Stimulated activated CD4-positive, alpha-beta T cell treated with anti-CD3 and anti-CD28 coated beads, Interleukin-12 subunit alpha, Interleukin-12 subunit beta, amount 100 ng/mL, for 24 hours (primary cell): Measurements from ENCODE around the gene PM20D1.
"Not testable (repeated sequence)": the region's sequence is repeated elsewhere in the genome, so short reads cannot be mapped to it uniquely, and the experiment has no call there.

ENCODE experiments used
- DNase-seq, 2 experiments: peaks; one replicate each; pipeline ENCODE4 v3.0.0-alpha.2; 2020; ENCODE audit warnings: low read depth in 2 of 2

Gene PM20D1

GRCh38 chr1:205849619-205850355, at the start of gene PM20D1:
TSS of gene PM20D1 (minus strand) at chr1:205850132. CDS start at chr1:205850072, 60 bp downstream.
- DNase-seq, result peak; percentile 52 to 61

GRCh38 chr1:205896351-205896750, 46.4 kb upstream of the PM20D1 start:
- DNase-seq, result no peak

- not testable (repeated sequence) for DNase-seq
Measured at GRCh38 chr1:205894119-205894518, 44.2 kb upstream of the PM20D1 start.

- DNase-seq, result not testable (repeated sequence)
Measured at GRCh38 chr1:205892175-205892574, 42.2 kb upstream of the PM20D1 start.

- DNase-seq, result not testable (repeated sequence)
Measured at GRCh38 chr1:205891481-205891880, 41.5 kb upstream of the PM20D1 start.

- DNase-seq, result not testable (repeated sequence)
Measured at GRCh38 chr1:205890631-205891030, 40.7 kb upstream of the PM20D1 start.

- not testable (repeated sequence) for DNase-seq
Measured at GRCh38 chr1:205889706-205890105, 39.8 kb upstream of the PM20D1 start.

- DNase-seq, result not testable (repeated sequence)
Measured at GRCh38 chr1:205889006-205889405, 39.1 kb upstream of the PM20D1 start.

- no peak for DNase-seq
Measured at GRCh38 chr1:205883792-205884191, 33.9 kb upstream of the PM20D1 start.

- no peak for DNase-seq
Measured at GRCh38 chr1:205880923-205881322, 31.0 kb upstream of the PM20D1 start.

- no peak for DNase-seq
Measured at GRCh38 chr1:205879974-205880373, 30.0 kb upstream of the PM20D1 start.

GRCh38 chr1:205878026-205878425, 28.1 kb upstream of the PM20D1 start:
- DNase-seq, result no peak

- DNase-seq, result not testable (repeated sequence)
Measured at GRCh38 chr1:205873148-205873547, 23.2 kb upstream of the PM20D1 start.

- no peak for DNase-seq
Measured at GRCh38 chr1:205870236-205870635, 20.3 kb upstream of the PM20D1 start.

- no peak for DNase-seq
Measured at GRCh38 chr1:205861540-205861939, 11.6 kb upstream of the PM20D1 start.

GRCh38 chr1:205858141-205858961, 8.4 kb upstream of the PM20D1 start:
- no peak for DNase-seq

GRCh38 chr1:205857501-205857900, 7.6 kb upstream of the PM20D1 start:
- DNase-seq, result not testable (repeated sequence)

- DNase-seq, result no peak
Measured at GRCh38 chr1:205856433-205856832, 6.5 kb upstream of the PM20D1 start.

- no peak for DNase-seq
Measured at GRCh38 chr1:205852969-205853368, 3.0 kb upstream of the PM20D1 start.

- no peak for DNase-seq
Measured at GRCh38 chr1:205851993-205852392, 2.1 kb upstream of the PM20D1 start.

- no peak for DNase-seq
Measured at GRCh38 chr1:205843036-205843859, 6.7 kb downstream of the PM20D1 start.

GRCh38 chr1:205842229-205842628, 7.7 kb downstream of the PM20D1 start:
- DNase-seq, result no peak
